Chondrocyte (in vitro differentiated cells): ENCODE data around the gene FBLN5. TPM values are rescaled to one million over a fixed set of nuclear protein-coding genes. Genes with fewer than 3 reads are reported as not detected.
A peak's percentile ranks its signal among the peaks of the same experiment; 100 is the strongest.

Experiments
- DNase-seq: peaks from one replicate; pipeline ENCODE4 v3.0.0; 2021; ENCODE audit warnings: mixed read lengths, low spot score
- H3K27ac Mint-ChIP-seq: one replicate; pipeline ENCODE4 v1.8.0; 2021; ENCODE audit warnings: mild to moderate bottlenecking, moderate library complexity, mixed read lengths; ENCODE audit not compliant: unreplicated experiment
- H3K27me3 Mint-ChIP-seq: 2 replicates; pipeline ENCODE4 v1.8.0; 2021; ENCODE audit warnings: low read depth, mixed read lengths
- H3K36me3 Mint-ChIP-seq: 2 replicates; pipeline ENCODE4 v1.8.0; 2021; ENCODE audit warnings: low read depth, mixed read lengths
- H3K4me1 Mint-ChIP-seq: 2 replicates; pipeline ENCODE4 v1.8.0; 2021; ENCODE audit warnings: low read depth, mild to moderate bottlenecking, mixed read lengths
- H3K4me3 Mint-ChIP-seq: one replicate; pipeline ENCODE4 v1.8.0; 2021; ENCODE audit warnings: mild to moderate bottlenecking, moderate library complexity, mixed read lengths; ENCODE audit not compliant: unreplicated experiment
- H3K9me3 Mint-ChIP-seq: 2 replicates; pipeline ENCODE4 v1.8.0; 2021; ENCODE audit warnings: low read depth, mixed read lengths
- total RNA-seq: library from RNA; stranded (reverse); gene quantifications from 3 replicates; pipeline ENCODE4 v1.2.1, GENCODE V29; 2021
- TF ChIP-seq, protein P1 (sequence below): fragments of 200-600 bp; sonication (generic); IDR thresholded peaks from 2 replicates; pipeline ENCODE4 v1.5.0; 2021; ENCODE audit warnings: antibody characterized with exemption, mild to moderate bottlenecking, moderate library complexity

The FBLN5 gene
- total RNA-seq, 1 donor from 2014 or later: 1,232 TPM

DNA sequence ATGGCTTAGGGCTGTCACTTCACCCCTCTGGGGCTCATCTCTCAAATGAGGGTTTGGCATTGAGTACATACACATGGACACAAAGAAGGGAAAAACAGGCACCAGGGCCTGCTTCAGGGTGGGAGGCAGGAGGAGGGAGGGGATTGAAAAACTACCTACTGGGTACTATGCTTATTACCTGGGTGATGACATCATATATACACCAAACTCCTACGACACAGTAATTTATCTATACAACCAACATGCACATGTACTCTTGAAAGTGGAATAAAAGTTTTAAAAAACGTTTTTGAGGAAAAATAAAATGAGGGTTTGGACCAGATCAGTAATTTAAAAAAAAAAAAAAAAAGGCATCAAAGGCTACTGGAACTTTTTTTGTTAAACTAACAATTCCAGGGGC is 76.6 kb downstream of the FBLN5 start:
- no peak overlapping the region for H3K27ac Mint-ChIP-seq
- H3K36me3 Mint-ChIP-seq: peaks cover 77% of the 10 kb centered on the region
- no peak overlapping the region for H3K4me3 Mint-ChIP-seq
- H3K9me3 Mint-ChIP-seq: no peaks in the 10 kb centered on the region
- H3K27me3 Mint-ChIP-seq: no peaks in the 10 kb centered on the region
- no peak for DNase-seq
- TF ChIP-seq, protein P1, sequence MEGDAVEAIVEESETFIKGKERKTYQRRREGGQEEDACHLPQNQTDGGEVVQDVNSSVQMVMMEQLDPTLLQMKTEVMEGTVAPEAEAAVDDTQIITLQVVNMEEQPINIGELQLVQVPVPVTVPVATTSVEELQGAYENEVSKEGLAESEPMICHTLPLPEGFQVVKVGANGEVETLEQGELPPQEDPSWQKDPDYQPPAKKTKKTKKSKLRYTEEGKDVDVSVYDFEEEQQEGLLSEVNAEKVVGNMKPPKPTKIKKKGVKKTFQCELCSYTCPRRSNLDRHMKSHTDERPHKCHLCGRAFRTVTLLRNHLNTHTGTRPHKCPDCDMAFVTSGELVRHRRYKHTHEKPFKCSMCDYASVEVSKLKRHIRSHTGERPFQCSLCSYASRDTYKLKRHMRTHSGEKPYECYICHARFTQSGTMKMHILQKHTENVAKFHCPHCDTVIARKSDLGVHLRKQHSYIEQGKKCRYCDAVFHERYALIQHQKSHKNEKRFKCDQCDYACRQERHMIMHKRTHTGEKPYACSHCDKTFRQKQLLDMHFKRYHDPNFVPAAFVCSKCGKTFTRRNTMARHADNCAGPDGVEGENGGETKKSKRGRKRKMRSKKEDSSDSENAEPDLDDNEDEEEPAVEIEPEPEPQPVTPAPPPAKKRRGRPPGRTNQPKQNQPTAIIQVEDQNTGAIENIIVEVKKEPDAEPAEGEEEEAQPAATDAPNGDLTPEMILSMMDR: no peak
- peaks cover 69% of the 10 kb centered on the region for H3K4me1 Mint-ChIP-seq

DNA sequence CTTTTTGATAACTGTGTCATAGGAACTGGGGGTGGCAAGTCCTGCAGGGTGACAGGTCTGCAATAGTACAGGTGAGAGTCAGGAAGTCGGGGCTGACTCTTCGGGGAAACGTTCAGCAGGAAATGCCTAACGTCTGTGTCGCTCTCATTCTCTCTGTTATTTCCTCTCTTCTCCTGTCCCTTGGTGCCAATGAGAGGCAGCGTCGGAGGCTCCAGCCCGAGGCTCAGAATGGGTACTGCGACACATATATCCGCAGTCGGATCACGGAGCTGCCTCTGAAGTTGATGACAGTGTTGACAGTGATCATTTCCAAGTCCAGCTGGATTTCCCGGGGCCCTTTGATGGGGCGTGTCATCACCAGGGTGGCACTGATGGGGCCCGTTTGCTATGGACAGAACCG is 77.5 kb downstream of the FBLN5 start:
- peak overlapping the region; percentile 88 for H3K27ac Mint-ChIP-seq
- TF ChIP-seq, protein P1: no peak
- peaks cover 70% of the 10 kb centered on the region for H3K36me3 Mint-ChIP-seq
- peaks cover 70% of the 10 kb centered on the region for H3K4me1 Mint-ChIP-seq
- no peak for DNase-seq
- H3K4me3 Mint-ChIP-seq: no peak overlapping the region
- no peaks in the 10 kb centered on the region for H3K27me3 Mint-ChIP-seq
- no peaks in the 10 kb centered on the region for H3K9me3 Mint-ChIP-seq

DNA sequence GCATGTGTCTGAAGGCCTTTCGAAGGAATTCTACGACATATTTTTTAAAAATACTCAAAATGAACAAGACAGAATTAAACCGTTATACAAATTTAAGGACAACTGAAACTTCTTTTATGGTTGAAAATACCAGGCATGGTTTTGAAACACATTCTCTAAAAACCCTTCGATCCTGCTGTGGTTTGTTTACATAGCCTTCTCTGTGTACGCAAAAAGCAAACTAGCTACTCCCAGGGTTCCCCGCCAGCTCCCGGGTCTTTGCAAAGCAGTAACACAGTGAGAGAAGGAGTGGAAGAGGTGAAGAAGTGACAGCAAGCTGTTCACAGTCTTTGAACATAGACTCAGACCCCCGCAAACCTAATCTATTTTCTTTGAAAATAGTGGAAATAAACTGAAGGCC is 77.9 kb downstream of the FBLN5 start:
- peaks cover 71% of the 10 kb centered on the region for H3K36me3 Mint-ChIP-seq
- H3K4me3 Mint-ChIP-seq: peak overlapping the region; percentile 3
- H3K27ac Mint-ChIP-seq: peak overlapping the region; percentile 88
- peaks cover 70% of the 10 kb centered on the region for H3K4me1 Mint-ChIP-seq
- H3K9me3 Mint-ChIP-seq: no peaks in the 10 kb centered on the region
- TF ChIP-seq, protein P1: no peak
- no peak for DNase-seq
- H3K27me3 Mint-ChIP-seq: no peaks in the 10 kb centered on the region

DNA sequence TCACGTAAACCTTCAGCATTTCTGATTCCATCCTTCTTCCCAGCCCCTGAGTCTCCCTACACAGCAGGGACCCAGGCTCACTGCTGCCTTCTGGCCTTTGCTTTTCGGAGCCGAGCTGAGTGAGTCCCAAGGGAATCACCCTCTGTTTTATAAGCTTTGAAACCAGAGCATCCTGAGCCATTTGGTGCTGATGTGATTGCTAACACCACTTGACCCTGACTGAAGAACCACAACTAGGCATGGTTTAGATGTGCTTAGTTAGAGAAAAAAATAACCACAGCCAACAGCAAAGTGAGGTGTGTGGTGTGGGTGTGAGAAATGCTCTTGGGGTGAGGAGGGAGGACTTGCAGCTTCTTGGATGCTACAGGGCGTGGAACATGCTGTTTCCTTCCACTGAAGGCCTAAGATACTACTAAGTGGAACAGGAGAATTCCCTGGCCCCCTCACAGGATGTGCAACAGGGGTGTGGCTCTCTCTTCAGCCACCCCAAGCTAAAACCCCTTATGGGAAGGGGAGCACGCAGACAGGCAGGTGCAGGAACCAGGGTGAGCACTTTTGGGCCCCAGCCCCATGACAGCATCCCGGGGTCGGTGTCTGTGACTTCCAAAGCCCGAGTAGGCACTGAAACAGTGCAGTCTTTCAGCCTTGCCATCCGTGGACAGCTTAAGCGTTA is 80.0 kb downstream of the FBLN5 start, which contains the start of gene TC2N:
TSS of gene TC2N (minus strand) at position 221 of the 673 bp plus-strand sequence. CDS start 53,767 bp downstream, outside the sequence.
- no peak for DNase-seq
- no peak within 1 kb of the TSS for H3K4me3 Mint-ChIP-seq
- peaks cover 67% of the 10 kb centered on the region for H3K36me3 Mint-ChIP-seq
- no peaks in the 10 kb centered on the region for H3K9me3 Mint-ChIP-seq
- H3K27me3 Mint-ChIP-seq: no peaks in the 10 kb centered on the region
- TF ChIP-seq, protein P1: no peak
- H3K27ac Mint-ChIP-seq: peak within 1 kb of the TSS; percentile 69
- H3K4me1 Mint-ChIP-seq: peaks cover 62% of the 10 kb centered on the region

DNA sequence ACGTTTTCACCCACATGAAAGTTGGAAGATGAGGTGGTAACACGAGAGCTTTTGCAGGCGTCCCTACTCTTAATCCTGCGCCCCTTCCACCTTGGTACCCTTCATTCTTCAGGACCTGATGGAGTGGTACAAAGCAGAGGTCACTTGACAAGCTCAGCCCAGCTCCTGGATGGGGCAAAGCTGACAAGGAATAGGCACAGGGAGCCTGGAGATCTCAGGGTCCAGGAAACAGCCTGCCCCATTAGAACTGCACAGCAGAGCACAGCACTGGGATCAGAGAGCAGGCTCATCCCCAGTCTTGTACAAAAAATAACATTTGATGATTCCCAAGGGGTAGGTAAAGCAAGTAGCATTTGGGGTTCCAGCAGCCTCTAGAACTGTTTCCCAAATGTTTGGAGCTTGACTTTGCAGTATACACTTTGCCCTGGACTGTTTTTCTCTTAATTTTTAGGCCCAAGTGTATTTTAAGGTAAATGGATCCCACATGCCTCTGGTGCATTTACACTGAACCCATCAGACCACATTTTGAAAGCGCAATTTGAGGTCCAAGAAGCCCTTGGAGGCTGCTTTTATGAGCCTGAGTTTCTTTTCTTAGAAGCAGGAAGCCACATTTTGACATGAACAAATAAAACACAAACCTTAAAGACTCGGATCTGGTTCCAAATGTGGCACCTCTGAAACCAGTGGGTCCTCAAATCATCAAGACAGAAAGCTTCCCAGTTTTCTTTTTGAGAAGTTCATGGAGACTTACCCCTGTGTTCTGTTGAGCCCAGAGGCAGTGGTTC is 80.8 kb downstream of the FBLN5 start:
- Mint-ChIP-seq H3K36me3 (peaks cover 63% of the 10 kb centered on the region), H3K27ac (peak overlapping the region; percentile 69), H3K4me1 (peaks cover 55% of the 10 kb centered on the region), H3K27me3 (no peaks in the 10 kb centered on the region), H3K9me3 (no peaks in the 10 kb centered on the region), H3K4me3 (no peak overlapping the region)
- DNase-seq: no peak
- TF ChIP-seq, protein P1: no peak
